SKM-1 treated with dmso at 0.1 percent for 144 hours (cell line): ENCODE results near the gene WASF2.

Source experiments
- DNase-seq: peaks from one replicate; lab custom pipeline; 2025; ENCODE audit not compliant: unreplicated experiment; lab: John Stamatoyannopoulos, UW

Gene WASF2

DNA sequence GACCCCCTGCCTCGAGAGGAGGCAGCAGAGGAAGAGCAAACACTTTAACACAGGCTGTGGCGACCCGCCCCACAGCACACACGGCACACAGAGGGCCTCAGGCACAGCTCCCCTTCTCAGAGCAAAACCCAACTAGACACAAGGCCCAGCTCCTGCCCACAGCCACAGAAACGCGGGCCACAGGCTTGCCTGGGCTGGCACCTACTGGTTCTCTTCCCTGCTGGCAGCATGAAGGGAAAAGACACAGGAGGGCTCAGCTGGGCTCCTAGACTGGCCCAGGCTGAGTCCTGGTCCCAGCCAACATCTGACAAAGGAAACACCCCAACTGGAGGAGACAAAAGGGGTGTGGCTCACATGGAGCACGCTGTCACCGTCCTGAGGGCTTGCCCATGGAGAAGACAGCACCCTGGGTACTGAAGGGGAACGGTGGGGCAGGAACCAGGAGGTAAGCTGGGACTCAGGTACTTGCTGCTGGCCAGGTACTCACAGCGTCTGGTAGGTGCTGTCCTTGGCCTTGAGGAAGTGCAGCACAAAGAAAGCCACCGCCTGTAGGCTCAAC is 110.3 kb downstream of the WASF2 start:
- DNase-seq, result no peak

DNA sequence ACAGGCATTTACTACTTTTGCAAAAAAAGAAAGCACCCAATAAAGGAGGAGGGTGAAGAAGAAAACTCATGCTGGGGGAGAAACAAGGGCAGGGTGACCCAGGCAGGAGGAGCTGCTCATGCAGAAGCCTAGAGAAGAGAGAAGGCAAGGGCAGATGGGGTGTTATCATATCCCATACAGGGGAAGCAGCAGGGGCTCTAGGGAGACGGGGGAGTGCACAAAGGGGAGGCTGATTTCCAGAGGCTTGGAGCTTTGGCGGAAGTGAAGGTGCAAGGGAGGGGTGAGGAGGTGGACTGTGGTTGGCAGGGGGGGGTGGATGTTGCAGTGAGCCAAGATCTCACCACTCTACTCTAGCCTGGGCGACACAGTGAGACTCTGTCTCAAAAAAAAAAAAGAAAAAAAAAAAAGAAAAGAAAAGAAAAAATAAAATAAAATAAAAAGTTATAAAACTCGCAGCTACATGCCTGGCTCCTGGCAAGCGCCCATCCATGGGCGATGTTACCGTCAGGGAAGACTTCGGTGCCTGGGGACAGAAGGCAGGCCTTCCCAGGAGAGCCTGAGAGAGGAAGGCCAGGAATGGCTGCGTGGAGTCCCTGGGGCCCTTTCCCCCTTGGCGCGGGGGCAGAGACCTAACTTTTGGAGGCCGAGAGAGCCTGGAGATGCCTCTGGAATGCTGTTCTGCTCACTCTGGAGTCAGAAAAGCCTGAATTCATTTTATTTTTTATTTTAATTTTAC is 112.0 kb downstream of the WASF2 start:
- no peak for DNase-seq

DNA sequence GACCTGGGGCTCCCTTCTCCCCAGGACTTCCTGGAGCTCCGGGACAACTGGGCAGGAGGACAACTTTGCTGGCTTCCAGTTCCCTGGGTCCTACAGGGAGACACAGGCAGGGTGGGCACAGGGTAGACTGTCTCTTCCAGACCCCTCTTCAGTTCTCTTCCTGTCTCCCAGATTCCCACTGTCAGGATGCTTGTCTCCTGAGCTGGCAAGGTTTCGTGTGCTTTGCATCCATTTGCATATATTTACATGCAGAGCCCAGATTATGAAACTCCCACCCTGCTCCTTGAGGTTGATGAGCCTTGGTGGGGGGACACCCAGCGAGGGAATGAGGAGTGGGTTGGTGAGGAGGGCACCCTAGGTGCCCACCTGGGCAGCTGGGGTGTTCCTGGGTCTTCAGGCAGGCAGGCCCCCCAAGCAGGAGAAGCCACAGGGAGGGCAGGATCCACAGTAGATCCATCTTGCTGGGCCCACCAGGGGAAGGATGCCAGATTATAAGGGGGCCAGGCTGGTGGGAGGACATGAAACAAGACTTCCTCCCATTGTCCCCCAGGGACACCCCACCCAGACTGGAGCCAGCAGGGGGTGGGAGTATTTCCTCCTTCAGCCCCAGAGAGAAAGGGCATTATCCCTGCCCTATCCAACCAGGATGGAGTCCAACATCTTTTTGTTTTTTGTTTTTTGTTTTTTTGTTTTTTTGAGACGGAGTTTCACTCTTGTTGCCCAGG is 115.4 kb downstream of the WASF2 start, which contains the start of gene FCN3:
Gene FCN3, minus strand, starts transcription at position 463 of the 725 bp plus-strand sequence. Its CDS starts 6 bp downstream, at position 457.
- no peak for DNase-seq

DNA sequence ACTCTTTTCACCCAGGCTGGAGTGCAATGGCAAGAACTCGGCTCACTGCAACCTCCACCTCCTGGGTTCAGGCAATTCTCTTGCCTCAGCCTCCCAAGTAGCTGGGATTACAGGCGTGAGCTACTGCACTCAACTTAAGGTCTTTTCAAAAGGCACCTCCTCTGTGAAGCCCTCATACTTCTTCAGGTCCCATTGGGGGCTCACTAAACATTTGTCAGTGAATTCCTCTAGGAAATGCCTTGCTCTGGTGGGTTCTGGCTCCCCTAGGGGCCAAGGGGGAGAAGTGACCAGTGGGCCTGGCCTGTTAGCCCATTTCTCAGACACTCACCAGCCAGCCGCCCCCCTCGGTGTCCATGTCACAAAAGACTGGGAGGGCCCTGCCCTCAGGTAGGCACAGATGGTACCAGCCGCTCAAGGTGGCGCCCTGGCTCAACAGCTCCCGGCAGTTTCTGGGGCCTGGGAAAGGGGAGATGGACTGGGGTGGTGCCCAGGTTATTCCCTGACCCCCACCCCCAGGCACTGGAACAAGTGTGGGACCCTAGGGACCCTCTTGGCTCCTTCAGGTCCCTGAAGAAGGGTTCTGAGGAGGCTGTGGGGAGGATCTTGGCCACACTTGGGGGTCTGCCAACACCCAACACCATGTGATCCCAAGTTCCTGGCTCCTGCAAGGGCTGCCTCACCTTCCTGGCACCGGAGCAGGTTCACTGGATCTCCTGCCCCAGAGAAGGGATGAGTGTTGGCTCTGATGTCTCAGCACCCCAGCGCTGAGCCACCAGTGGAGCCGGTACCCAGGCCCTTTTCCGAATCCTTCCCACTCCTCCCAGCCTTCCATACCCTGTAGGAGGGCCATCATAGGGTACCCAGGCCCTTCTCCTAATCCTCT is 116.9 kb downstream of the WASF2 start:
- no peak for DNase-seq

- no peak for DNase-seq
Observed at GRCh38 chr1:27372022-27372807, 117.8 kb downstream of the WASF2 start.

DNA sequence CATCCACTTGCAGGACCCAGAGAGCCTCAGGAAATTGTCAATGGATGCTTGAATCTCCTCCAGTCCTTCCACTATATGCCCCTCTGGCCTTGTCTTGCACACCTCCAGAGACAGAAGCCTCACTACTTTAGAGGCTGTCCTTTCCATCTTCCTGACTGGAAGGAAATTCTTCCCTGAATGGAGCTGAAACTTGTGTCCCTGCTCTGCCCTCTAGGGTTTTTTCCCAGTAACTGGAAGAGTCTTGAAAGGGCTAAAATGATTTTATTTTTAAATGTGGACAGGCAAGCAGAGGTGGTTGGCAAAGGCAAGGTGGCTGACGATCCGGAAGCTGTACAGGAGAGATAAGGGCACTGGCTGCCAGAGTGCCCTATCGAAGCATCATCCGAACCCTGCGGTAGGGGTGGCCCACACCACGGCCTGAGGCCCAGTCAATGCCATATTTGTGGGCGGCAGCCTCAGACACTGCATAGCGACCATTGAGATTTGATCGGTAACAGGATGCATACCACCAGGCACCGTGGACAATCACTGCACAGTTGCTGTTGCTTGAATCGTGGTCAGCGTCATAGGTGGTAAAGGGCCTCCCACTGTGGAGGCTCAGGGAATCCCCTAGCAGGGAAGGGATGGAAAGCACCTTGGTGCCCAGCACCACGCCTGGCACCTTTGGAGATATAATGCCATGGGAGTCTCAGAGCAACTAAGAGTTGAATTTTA is 120.9 kb downstream of the WASF2 start:
- DNase-seq, result no peak

DNA sequence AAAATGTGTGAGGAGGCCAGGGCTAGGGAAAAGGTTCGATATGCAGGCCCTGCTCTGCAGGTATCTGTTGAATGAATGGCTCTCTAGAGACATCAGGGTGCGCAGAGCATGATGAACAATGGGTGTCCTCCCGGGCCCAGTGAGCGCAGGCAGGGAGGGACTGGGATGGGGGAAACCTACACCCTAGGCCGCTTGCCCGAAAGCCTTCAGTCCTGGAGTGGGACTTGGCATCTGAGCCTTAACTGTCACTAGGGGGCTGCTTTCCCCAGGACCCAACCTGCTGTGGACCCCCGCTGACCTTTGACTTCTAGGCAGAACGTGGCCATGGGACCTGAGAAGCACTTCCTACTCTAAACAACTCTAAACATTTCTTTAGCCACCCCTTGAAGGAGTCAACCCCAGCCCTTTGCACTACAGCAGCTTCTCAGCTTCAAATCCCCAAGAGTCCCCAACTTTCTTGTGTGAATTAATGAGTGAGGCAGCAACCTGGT is 122.8 kb downstream of the WASF2 start:
- no peak for DNase-seq

DNA sequence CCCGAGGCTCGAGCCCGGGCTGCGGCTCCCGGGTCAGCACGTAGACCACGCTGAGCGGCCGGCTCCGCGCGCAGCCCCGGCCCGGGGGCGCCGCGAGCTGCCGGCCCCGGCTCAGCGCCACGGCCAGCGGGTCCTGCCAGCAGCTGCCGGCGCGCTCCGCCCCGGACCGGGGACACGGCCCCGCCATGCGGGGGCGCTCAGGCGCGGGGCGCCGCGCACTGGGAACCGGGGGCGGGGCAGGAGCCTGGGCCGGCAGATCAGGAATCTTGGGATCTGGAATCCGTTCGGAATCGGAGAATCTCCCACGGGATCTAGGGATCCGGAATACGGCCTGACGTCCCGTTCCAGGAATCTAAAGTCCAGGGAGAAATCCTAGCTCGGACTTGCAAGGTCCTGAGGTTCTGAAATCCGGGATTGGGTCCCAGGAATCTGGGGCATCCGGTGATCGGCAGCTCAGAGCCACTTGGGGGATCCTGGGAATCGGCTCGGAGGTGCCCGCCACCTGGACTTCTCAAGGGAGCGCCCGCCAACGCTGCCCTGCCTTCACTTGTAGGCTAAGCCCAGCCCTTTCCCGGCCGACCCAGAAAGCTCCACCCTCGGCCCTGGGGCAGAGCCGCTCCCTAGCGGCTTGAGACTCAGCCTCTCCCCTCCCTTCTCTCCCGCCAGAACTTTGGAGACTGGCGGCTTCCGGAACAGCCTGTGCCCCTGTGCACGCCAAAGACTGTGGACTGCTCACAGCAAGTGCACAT is 123.4 kb downstream of the WASF2 start, which contains the start of gene MAP3K6:
Gene MAP3K6, minus strand, starts transcription at position 551 of the 749 bp plus-strand sequence. Its CDS starts 364 bp downstream, at position 187.
- peak; percentile 21 for DNase-seq

DNA sequence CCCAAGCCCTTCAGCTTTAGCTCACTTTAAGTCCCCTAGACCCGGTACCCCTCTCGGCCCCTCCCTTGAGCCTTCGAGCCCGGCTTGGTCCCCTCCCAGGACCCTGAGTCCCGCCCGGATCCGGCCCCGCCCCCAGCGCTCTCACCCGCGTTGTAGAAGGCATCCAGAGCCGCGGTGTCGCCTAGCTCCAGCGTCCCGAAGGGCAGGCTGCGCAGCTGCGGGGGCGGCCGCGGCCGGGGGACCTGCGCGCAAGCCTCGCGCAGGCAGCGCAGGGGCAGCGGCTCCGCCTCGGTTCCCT is 123.9 kb downstream of the WASF2 start:
- DNase-seq, result no peak

GRCh38 chr1:27365372-27366112 is 124.4 kb downstream of the WASF2 start:
- DNase-seq, result peak; percentile 85

GRCh38 chr1:27364696-27365371 is 125.1 kb downstream of the WASF2 start:
- no peak for DNase-seq

DNA sequence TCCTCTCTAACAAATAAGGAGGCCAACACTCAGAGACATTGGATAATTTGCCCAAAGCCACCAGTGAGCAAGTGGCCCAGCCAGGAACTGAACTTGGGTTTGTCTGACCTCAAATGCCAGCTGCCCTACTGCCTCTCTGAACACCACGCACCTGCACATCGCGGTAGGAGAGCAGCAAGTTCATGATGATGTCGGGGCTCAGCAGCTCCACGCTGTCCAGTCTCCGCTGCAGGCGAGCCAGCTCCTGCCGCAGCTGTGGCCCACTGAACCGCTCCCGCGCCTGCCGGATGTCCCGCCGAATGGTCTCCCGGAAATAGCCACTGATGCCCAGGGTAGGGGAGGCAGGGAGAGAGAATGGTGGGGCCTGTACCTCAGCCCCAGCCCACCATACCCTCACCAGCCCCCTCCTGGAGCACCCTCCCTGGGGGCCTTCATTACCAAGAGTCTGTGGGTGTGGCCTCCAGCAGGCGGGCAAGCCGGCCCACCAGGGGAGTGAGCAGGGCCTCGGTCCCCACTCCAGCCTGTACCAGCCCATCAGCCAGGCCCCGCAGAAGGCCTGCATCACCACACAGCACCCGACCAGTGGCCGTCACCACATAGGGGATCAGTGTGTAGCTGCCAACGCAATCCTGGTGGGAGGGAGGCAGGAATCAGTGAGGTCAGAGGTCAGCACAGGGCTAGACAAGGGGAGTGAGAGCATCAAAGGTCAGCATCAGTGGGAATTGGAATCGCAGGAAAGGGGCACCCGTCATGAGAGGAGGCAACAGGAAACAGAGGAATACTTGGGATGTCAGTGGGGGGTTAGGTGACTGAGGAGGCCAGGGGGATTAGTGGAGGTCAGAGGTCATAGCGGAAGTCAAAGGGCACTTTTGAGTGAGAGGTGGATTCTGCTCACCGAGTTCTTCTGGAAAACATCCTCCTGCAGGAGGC is 125.9 kb downstream of the WASF2 start:
- DNase-seq, result no peak

DNA sequence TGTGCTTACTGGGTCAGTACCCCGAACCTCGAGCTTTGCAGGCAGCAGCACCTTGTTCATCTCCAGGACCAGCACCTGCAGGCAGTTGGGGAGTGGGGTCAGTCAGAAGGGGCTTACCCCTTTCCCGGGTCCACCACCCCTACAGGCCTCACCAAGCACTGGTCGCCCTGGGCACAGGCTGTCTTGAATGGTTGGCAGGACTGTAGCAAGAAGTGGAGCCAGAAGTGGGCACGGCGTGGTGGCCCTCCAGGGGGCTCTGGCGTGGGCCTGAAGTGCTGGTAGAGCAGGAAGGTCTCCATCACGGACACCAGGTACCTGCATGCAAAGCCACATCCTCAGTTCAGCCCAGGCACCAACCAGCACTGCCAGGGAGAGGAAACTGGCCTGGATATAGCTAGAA is 128.4 kb downstream of the WASF2 start:
- DNase-seq, result no peak

- no peak for DNase-seq
Observed at GRCh38 chr1:27361044-27361402, 128.9 kb downstream of the WASF2 start.

- no peak for DNase-seq
Observed at GRCh38 chr1:27360159-27361043, 129.6 kb downstream of the WASF2 start.

DNA sequence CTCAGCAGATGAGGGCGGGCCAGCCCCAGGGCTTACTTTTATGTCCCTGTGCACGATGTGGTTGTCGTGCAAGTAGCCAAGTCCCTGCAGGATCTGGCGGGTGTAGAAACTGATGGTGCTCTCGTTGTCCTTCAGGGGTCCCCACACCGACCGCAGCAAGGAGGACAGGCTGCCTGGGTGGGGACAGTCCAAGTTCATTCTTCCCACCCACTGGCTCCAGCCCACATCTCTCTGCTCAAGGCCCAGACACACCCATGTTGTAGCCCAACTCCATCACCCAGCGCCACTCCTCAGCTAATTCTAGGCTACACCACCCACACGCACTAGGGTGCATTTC is 130.2 kb downstream of the WASF2 start:
- DNase-seq, result no peak
